GM21526 (cell line): Measurements from ENCODE around the gene HLA-C.
"Not testable (repeated sequence)": the region's sequence is repeated elsewhere in the genome, so short reads cannot be mapped to it uniquely, and the experiment has no call there.

Source experiments
- ATAC-seq: cut with Tn5 transposase; IDR thresholded peaks from one replicate; pipeline ENCODE4 v1.9.1; 2021; ENCODE audit warnings: moderate library complexity; ENCODE audit not compliant: unreplicated experiment, low FRiP score

HLA-C gene

GRCh38 chr6:31272436-31272835, 544 bp upstream of the HLA-C start:
- no peak for ATAC-seq

GRCh38 chr6:31270788-31271640, 878 bp downstream of the HLA-C start:
- no peak for ATAC-seq

GRCh38 chr6:31268836-31269235, 3.1 kb downstream of the HLA-C start:
- no peak for ATAC-seq

GRCh38 chr6:31268369-31268765, 3.5 kb downstream of the HLA-C start:
- no peak for ATAC-seq

DNA sequence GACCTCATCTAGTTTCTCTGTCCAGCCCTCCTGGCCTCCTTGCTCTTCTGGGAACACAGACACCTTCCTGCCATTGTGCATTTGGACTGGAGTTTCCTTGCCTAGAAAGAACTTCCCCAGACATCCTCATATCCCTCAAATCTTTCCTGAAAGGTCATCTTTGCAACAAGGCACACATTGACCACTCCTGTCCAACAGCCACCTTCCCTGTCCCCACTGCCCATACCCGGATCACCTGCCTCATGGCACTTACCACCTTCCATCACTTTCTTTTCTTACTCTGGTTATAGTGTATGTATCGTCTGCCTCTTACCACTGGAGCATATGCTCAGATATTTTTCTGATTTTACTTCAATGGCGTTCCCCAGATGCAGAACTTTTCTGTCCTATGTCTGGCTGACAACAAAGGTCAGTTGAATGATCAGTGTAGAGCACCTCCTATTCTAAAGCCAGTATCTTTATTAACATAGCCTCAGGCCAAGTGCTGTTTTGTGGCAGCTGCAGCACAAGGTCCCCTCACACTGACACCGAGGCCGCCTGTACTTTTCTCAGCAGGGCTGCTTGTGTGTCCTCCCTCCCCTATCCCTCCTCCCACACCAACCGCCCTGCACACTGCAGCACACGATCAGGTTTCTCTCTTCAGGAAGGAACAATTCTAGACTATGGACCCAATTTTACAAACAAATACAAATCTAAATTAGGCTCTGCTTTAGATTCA, 4.1 kb downstream of the HLA-C start:
- no peak for ATAC-seq

DNA sequence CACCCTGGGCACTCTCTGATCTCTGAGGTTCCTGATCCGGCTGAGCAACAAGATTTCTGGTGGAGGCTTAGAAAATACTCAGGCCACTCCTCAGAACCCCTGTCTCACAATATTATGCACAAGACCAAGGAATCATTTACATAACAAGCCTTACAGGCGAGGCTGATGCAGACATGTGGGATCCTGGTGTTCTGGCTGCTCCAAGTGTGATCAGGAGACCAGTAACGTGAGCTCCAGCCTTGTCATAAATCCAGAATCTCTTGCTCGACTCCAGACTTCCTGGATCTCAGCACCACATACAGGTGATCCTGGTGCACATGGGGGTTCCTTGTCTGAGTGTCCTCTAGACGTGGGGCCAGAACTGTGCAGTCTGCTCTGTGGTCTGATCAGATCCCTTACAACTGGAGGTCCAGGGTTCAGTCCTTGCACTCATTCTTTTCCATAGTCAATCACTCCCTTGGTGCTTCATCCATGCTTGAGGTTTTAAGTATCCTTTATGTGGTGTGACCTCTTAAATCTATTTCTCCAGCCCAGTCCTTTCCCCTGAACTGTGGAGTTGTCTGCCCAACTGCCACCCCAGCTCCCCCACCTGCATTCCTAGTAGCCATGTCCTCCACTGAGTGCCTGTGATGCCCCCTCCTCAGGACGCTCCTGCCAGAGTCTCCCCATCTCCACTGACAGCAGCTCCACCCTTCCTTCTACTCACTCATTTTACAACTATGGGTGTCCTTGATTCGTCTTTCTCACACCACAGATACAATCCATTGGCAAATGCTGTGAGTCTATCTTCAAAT, 5.1 kb downstream of the HLA-C start:
- ATAC-seq, result no peak

DNA sequence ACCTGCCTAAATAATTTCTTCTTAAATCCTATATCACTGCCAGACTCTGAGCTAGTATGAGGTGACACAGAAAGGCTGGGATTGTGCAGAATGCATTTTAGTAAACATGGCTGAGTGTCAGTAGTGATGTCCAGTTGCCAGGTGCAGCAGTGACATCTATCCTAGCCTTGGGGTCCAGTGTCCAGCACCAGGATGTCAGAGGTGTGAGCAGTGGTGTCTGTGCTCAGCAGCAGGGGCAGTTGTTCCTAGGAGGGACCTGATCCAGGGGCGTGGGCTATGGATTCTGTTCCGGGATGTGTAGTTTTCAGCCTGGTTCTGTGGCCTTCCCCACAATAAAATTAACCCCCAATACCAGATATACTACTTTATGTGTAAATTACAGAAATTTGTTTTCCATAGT, 6.0 kb downstream of the HLA-C start:
- ATAC-seq, result no peak

DNA sequence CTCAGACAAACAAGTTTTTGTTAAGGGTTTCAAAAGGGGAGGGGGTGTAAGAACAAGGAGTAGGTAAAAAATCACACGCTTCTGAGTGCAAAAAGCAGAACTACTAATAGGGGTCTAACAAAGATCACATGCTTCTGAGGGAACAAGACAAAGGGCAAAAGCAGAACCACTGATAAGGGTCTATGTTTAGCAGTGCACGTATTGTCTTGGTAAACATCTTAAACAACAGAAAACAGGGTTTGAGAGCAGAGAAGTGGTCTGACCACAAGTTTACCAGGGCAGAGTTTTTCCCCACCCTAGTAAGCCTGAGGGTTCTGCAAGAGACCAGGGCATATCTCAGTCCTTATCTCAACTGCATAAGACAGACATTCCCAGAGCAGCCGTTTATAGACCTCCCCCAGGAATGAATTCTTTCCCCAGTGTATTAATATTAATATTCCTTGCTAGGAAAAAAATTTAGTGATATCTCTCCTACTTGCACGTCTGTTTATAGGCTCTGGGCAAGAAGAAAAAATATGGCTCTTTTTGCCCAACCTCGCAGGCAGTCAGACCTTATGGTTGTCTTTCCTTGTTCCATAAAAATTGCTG, 8.5 kb downstream of the HLA-C start:
- ATAC-seq, result not testable (repeated sequence)

DNA sequence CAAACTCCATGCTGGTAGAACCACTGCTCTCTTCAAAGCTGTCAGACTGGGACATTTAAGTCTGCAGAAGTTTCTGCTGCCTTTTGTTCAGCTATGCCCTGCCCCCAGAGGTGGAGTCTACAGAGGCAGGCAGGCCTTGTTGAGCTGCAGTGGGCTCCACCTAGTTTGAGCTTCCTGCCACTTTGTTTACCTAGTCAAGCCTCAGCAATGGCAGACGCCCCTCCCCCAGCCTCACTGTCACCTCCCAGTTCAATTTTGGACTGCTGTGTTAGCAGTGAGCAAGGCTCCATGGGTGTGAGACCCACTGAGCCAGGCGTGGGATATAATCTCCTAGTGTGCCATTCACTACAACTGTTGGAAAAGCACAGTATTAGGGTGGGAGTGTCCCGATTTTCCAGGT, 11.9 kb downstream of the HLA-C start:
- not testable (repeated sequence) for ATAC-seq

- ATAC-seq, result no peak
These were observed 19.3 kb downstream of the HLA-C start for GRCh38 chr6:31252625-31253024.

- ATAC-seq, result no peak
These were observed 20.6 kb downstream of the HLA-C start for GRCh38 chr6:31251261-31251660.

DNA sequence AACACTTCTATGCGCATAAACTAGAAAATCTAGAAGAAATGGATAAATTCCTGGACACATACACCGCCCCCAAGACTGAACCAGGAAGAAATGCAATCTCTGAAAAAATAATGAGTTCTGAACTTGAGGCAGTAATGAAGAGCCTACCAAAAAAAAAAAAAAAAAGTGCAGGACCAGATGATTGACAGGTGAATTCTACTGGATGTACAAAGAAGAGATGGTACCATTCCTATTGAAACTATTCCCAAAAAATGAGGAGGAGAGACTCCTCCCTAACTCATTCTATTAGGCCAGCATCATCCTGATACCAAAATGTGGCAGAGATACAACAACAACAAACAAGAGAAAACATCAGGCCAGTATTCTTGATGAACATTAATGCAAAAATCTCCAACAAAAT, 22.7 kb downstream of the HLA-C start:
- no peak for ATAC-seq

DNA sequence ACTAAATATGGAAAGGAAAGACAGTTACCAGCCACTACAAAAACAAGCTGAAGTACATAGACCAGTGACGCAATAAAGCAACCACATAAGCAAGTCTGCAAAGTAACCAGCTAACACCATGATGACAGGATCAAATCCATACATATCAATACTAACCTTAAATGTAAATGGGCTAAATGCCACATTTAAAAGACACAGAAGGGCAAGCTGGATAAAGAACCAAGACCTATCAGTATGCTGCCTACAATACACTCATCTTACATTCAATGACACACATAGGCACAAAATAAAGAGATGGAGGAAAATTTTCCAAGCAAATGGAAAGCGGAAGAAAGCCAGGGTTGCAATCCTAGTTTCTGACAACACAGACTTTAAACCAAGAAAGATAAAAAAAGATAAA, 24.1 kb downstream of the HLA-C start:
- no peak for ATAC-seq

- ATAC-seq, result no peak
These were observed 25.8 kb downstream of the HLA-C start for GRCh38 chr6:31246051-31246521.

- ATAC-seq, result no peak
These were observed 28.4 kb downstream of the HLA-C start for GRCh38 chr6:31243508-31243907.

DNA sequence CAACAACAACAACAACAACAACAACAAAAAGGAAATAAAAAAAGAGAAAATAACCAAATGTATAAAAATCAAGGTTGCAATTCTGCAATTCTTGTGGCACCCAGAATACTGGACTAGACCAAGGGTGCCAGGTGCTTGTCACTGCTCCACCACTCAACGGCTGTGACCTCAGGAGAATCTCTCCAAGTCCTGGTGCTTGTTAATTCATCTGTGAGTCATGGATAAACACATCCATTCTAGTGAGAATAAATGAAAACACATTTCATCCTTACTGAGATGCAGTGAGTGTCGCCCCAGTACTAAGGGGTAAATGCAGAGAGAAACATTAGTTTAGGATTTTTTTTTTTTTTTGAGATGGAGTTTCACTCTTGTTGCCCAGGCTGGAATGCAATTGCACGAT, 32.0 kb downstream of the HLA-C start:
- no peak for ATAC-seq

DNA sequence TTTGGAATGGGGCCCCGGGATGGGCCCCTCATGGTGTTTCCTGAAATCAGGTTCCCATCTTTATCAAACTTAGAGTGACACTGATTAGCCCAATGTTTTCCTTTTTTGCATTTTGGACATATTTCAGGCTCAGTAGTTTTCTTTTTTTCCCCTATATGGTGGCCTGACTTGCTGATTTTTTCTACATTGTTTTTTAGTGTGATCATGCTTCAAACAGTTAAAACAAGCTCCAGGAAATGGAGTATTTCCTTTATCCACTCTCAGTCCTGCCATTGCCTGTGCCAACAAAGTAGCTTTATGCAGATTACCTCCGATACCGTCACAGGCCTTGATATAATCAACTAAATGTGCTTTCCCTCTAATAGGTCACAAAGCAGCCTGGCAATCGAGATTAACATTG, 37.8 kb downstream of the HLA-C start:
- ATAC-seq, result not testable (repeated sequence)

DNA sequence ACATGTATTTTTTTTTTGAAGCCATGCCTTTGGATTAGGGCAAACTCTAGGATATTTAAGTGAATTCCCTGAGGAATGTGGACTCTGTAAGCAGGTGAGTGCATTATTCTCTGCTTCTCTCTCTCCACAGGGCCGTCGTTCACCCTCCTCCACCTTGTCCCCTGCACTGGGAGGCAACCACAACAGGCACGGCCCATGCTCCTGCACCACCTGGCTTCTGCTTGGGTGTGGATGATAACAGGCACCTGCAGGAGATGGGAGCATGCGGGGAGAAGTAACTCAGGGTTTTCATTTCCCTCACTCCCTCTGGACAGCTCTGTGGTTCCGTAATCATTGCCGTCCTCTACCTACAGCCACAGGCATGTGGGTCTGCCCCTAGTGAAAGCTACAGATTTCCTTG, 43.4 kb downstream of the HLA-C start:
- ATAC-seq, result no peak

DNA sequence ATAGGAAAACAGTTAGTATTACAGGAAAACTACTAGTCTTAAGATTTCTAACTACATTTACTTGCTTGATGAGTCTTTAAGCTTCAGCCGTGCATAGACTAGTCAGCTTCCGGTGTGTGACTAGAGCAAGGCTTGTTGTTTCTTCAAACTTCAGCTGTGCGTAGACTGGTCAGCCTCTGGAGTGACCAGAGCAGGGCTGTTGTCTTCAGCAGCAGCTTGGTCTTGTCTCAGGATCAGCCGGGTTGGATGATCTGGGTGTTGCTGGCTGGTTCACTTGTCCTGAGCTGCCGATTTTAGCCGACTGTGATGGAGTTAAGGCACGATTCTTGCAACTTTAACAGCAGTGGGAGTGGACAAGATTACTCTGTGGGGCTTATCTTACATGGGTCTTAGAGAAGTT, 44.7 kb downstream of the HLA-C start:
- ATAC-seq, result no peak

DNA sequence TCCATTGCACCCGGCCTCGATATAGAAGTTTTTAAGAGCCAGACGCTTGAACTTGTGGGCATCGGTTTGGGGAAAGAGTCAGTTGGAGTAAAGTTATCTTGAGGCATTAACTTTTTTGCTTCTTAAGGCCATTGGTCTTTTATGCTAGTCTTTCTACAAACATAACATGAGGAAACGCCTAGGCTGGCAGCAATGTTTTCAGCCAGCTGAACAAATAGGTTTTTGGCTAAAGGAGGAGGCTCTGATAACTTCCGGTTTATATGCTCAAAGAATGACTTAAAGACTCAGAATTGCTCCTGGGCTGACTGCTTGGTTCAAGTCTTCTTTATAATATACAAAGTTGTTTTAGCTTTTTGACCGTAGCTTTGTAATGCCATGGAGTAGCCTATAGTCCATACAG, 46.2 kb downstream of the HLA-C start:
- ATAC-seq, result no peak

DNA sequence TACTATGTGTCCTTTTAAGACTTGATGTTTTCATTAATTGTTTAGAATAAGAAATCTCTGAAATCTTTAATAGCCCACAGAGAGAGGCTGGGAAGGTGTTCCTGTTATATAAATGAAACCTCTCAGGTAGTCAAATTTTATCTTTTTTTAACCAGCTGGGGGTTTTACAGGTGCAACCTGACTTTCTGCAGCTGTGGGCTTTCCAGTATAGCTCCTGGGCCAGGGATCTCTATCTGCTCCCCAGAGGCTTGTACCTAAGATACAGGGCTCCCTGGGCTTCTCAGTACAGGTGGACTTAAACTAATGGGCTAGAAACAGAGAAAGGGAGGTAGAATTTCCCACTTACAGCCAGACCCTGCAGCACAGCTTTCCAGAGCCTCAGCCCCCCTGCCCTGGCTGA, 49.4 kb downstream of the HLA-C start:
- ATAC-seq, result no peak
